Kidney epithelial cell (primary cell): ENCODE data around the gene SGIP1. TPM values are rescaled to one million over a fixed set of nuclear protein-coding genes. Genes with fewer than 3 reads are reported as not detected.
A peak's percentile ranks its signal among the peaks of the same experiment; 100 is the strongest.

ENCODE experiments used
- DNase-seq: peaks from one replicate; pipeline ENCODE4 v3.0.0-alpha.2; 2010; ENCODE audit warnings: low read depth
- H3K27me3 ChIP-seq: 2 replicates; pipeline ENCODE4 v1.6.0; 2011; ENCODE audit warnings: low read length; ENCODE audit not compliant: control insufficient read depth, insufficient read depth
- H3K36me3 ChIP-seq: 2 replicates; pipeline ENCODE4 v1.5.1; 2011; ENCODE audit warnings: low read length; ENCODE audit not compliant: control insufficient read depth, insufficient read depth
- H3K4me3 ChIP-seq: 2 replicates; pipeline ENCODE4 v1.5.1; 2011; ENCODE audit warnings: low read depth, mild to moderate bottlenecking, control low read depth, low read length
- CTCF ChIP-seq: IDR thresholded peaks from 2 replicates; pipeline ENCODE4 v1.5.1; 2011; ENCODE audit warnings: mild to moderate bottlenecking, moderate library complexity, low read length, control low read depth, inconsistent platforms; ENCODE audit not compliant: insufficient read depth, poor library complexity, severe bottlenecking
- total RNA-seq: library from RNA; depleted of rRNA; stranded (reverse); fragments of >200 nt; gene quantifications from 2 replicates; pipeline ENCODE4 v1.2.3, GENCODE V29; 2015

SGIP1 gene
- total RNA-seq, 1 donor from 2014 or later: 6.9 TPM

- DNase-seq: no peak
- H3K4me3 ChIP-seq: peak overlapping the region; percentile 31
- TF ChIP-seq CTCF: no peak
- H3K27me3 ChIP-seq: no peaks in the 10 kb centered on the region
- H3K36me3 ChIP-seq: no peaks in the 10 kb centered on the region
Measured at GRCh38 chr1:66752671-66753371, 218.9 kb downstream of the SGIP1 start.

- Histone ChIP-seq H3K36me3 (no peaks in the 10 kb centered on the region), H3K4me3 (no peak overlapping the region), H3K27me3 (no peaks in the 10 kb centered on the region)
- DNase-seq: no peak
- TF ChIP-seq CTCF: no peak
Measured at GRCh38 chr1:66757722-66758240, 223.8 kb downstream of the SGIP1 start.

- no peaks in the 10 kb centered on the region for H3K36me3 ChIP-seq
- no peak for DNase-seq
- TF ChIP-seq CTCF: no peak
- H3K27me3 ChIP-seq: no peaks in the 10 kb centered on the region
- no peak overlapping the region for H3K4me3 ChIP-seq
Measured at GRCh38 chr1:66758241-66758755, 224.3 kb downstream of the SGIP1 start.

- Histone ChIP-seq H3K4me3 (no peak overlapping the region), H3K36me3 (no peaks in the 10 kb centered on the region), H3K27me3 (no peaks in the 10 kb centered on the region)
- no peak for TF ChIP-seq CTCF
- no peak for DNase-seq
Measured at GRCh38 chr1:66760506-66760905, 226.6 kb downstream of the SGIP1 start.

GRCh38 chr1:66761221-66761620 lies 227.3 kb downstream of the SGIP1 start:
- no peaks in the 10 kb centered on the region for H3K36me3 ChIP-seq
- no peak overlapping the region for H3K4me3 ChIP-seq
- no peak for TF ChIP-seq CTCF
- no peaks in the 10 kb centered on the region for H3K27me3 ChIP-seq
- no peak for DNase-seq

GRCh38 chr1:66764994-66765578 lies 231.1 kb downstream of the SGIP1 start:
- TF ChIP-seq CTCF: peak; percentile 66
- Histone ChIP-seq H3K27me3 (no peaks in the 10 kb centered on the region), H3K4me3 (no peak overlapping the region), H3K36me3 (no peaks in the 10 kb centered on the region)
- no peak for DNase-seq
